Measurements from ENCODE around the gene TPD52L1.

The TPD52L1 gene

DNA sequence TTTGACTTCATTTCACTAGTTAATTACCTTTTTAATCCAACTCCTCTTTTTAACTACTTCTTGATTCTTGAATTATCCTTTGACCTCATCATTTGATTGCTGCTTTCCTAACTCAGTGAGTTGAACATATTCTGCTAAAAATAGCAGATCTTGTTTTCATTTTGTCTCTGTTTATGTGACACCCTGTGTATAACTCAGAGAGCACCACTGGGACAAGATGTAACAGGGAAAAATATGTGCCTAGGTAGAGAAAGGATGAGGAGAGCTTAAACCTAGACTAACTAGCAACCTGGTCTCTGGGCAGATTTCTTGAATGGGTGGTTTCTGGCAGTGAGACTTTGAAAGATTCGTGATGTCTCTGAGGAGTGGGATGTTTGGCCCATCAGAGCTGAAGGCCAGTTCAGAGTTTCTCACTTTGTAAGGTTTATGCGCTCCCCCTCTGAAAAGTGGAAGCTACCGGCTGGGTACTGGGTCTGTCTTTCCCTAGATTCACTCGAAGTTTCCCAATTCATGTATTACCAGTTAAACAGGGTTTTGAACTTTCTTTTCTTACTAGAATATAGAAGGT lies 61.8 kb downstream of the TPD52L1 start:
- DNase-seq, result no peak

- no peak for DNase-seq
These were observed 62.4 kb downstream of the TPD52L1 start for GRCh38 chr6:125216015-125216414.

DNA sequence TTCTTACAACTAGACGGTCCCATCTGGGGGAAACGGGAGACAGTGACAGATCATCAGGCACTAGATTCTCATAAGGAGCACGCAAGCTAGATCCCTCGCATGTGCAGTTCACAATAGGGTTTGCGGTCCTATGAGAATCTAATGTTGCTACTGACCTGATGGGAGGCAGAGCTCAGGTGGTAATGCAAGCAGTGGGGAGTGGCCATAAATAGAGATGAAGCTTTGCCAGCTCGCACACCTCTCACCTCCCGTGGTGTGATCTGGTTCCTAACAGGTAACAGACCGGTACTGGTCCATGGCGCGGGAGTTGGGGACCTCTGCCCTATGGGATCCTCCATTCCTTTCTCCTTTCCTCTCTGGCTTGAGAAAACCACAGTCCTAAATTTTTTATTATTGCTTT lies 63.8 kb downstream of the TPD52L1 start:
- DNase-seq, result no peak

DNA sequence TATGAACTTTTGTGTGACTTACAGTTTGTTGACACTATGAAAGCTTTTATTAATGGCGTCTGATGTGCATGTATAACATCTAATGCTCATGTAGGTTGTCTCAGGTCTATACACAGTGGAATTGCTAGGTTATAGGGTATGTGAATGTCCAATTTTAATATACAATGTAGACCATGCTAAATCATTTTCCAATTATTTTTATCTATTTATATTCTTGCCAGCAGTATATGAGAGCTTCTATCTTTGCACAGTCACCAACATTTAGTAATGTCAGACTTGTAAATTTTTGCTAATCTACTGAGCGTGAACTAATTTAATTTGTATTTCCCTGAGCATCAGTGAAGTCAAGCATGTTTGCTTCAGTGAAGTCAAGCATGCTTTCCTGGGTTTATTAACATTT lies 64.4 kb downstream of the TPD52L1 start:
- DNase-seq, result no peak

DNA sequence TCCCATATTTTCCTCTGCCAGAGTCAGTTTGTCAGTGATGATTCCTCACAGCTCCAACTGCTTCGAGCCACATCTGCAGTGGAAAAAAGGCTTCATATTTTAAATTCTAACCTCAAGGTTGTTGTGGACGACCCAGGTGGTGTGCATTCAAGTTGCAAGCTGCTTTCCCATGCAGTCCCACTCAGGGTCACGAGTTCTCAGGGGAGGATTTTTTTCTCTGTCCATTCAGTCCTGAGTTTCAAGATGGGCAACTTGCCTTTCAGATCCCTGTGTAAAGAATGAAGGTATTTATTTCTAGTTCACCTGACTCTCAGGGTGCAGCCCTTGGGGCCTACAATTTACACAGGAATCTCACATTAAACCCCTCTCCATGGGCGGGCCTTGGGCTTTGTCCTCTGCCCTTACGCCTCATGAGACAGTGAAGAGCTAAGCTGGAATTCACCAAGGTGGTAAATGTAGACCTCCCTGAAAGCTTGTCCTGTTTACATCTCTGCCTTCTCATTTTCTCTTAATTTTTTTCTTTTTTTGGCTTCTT lies 65.9 kb downstream of the TPD52L1 start:
- no peak for DNase-seq

DNA sequence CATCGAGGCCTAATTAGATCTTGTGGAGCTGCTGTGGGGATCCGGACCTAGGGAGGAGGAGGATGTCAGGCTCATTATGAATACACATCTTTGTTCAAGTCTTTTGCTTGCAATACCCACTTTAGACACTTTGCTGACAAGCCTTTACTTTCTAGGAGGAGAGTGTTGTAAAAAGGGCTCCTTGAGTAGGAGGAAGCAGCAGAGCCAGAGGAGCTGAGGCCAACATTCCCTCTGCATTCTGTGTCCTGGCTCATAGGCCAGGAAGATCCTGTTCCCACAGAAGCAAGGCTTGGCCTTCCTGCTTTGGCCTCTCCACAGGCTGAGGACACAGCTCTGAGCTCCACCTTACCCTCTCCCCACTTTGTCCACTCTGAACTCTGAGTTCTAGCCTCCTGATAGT lies 67.1 kb downstream of the TPD52L1 start:
- DNase-seq, result no peak

GRCh38 chr6:125222531-125223455 lies 69.2 kb downstream of the TPD52L1 start:
- DNase-seq, result no peak

- DNase-seq, result no peak
These were observed 70.8 kb downstream of the TPD52L1 start for GRCh38 chr6:125224231-125224861.

- no peak for DNase-seq
These were observed 73.7 kb downstream of the TPD52L1 start for GRCh38 chr6:125227244-125227643.

DNA sequence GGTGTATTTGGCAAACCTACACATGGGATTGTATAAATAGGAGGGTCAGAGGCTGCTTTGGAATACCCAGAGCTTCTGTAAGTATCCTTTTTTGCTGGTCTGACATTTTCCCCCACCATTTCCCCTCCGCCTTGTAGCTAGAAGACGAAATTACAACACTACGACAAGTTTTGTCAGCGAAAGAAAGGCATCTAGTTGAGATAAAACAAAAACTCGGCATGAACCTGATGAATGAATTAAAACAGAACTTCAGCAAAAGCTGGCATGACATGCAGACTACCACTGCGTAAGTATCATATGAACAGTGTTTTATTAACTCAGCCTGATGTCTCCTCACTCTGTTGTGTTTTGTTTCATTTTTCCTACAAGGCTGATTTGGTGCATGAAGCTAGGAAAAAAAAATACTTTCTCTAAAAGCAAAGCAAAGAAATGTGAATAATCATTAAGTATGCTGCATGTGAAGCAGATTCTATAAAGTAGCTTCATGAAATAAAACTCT lies 75.5 kb downstream of the TPD52L1 start:
- DNase-seq, result no peak

- DNase-seq, result no peak
These were observed 77.1 kb downstream of the TPD52L1 start for GRCh38 chr6:125230674-125231073.

GRCh38 chr6:125231133-125231532 lies 77.6 kb downstream of the TPD52L1 start:
- DNase-seq, result no peak

GRCh38 chr6:125231574-125232343 lies 78.2 kb downstream of the TPD52L1 start:
- DNase-seq, result no peak

DNA sequence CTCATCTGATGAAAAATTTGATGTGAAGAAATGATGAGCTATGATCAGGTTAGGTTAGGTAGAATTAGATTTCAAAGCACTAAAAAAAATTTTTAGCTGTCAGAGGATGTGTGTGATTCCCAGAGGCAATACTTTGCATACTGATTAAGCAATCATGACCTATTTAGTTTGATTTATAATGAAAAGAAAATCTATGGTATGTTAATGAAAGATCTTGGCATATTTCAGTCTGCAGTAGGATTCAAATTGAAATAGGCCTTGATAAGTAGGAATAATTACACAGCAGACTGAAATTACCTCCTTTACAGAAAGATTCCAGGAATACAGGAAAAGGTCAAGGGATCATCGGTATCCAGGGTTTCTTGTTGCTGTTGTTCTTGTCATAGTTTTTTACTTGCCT lies 78.9 kb downstream of the TPD52L1 start:
- no peak for DNase-seq

DNA sequence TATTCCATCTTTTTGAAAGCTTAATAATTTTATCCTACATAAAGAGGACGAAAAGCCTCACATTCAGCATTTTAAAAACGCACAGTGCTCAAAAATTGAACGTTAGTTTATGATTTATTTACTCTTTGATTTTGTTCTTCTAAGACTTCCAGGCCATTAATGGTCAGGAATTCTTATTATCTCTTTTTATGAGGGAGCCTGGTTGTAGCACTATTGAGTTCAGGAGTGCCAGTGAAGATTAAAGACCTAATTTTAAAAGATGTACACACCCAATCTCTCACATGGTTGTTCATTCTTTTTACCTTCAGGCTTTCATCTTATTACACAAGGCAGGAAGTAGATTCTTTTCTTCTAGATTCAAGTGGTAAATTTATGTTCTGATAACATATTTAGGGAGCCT lies 79.6 kb downstream of the TPD52L1 start:
- no peak for DNase-seq

- no peak for DNase-seq
These were observed 83.2 kb downstream of the TPD52L1 start for GRCh38 chr6:125236536-125237327.

GRCh38 chr6:125237764-125238163 lies 84.2 kb downstream of the TPD52L1 start:
- DNase-seq, result no peak

GRCh38 chr6:125245109-125245508 lies 91.5 kb downstream of the TPD52L1 start:
- DNase-seq, result no peak

DNA sequence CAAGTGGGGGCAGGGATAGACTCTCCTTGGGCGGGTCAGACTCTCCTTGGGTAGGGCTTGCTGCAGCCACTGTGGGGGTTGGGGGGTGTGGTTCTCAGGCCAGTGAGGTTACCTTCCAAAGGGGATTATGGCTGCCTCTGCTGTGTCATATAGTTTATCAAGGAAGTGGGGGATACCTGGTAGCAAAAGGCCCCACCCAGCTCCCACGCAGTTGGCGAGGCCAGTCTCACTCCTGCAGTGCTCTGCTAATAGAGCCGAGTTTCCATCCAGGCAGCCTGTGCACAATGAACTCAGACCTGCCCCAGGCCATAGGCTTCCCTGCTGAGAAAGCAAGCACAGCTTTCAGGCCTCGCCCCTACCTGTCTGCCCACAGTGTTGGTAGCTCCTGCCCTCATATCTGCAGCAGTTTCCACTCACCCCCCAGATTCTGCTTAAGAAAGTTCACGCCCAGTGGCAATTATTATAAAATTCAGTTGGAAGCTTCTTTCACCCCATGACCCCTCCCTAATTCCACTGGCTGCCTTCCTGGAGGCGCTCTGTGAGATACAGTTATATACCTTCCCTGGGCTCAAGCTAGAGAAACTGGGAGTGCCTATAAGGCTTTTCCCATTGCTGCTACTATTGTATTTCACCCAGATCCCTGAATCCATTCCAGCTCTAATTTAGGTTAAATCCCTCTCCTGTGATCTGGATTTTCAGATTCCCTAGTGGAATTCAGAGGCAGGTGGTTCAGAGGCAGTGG lies 92.1 kb downstream of the TPD52L1 start:
- DNase-seq, result no peak

- DNase-seq, result no peak
These were observed 93.0 kb downstream of the TPD52L1 start for GRCh38 chr6:125246566-125246965.

DNA sequence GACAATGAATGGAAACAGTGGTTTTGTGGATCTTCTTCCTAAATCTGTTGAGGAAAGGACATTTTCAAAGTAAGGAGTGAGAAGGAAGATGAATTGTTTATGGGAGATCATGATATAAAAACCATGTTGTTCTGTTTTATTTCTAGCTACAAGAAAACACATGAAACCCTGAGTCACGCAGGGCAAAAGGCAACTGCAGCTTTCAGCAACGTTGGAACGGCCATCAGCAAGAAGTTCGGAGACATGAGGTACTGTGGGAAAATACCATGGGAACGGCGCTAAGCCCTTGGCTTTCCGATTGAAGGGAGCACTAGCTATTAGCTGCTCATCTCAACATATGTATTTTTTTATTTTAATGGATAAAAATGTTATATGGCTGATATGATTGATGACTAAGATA lies 94.6 kb downstream of the TPD52L1 start:
- no peak for DNase-seq
